SK-N-MC (cell line): ENCODE data around the gene DPM2.

Source experiments
- DNase-seq: peaks from one replicate; pipeline ENCODE4 v3.0.0-alpha.2; 2011; ENCODE audit warnings: low read depth, low spot score
- H3K27ac ChIP-seq: fragments of 200-600 bp; sonication (generic); 2 replicates; pipeline ENCODE4 v1.5.1; 2016; ENCODE audit warnings: mixed run types
- H3K36me3 ChIP-seq: fragments of 200-600 bp; sonication (generic); 2 replicates; pipeline ENCODE4 v1.6.1; 2017; ENCODE audit warnings: antibody characterized with exemption, low read length, mixed read lengths; ENCODE audit not compliant: insufficient read depth
- H3K4me3 ChIP-seq: fragments of 200-600 bp; sonication (generic); 2 replicates; pipeline ENCODE4 v1.5.1; 2016
- H3K9ac ChIP-seq: fragments of 200-600 bp; sonication (generic); 2 replicates; pipeline ENCODE4 v1.8.0; 2017; ENCODE audit warnings: mixed run types, mixed read lengths; ENCODE audit not compliant: insufficient read length
- H3K9me3 ChIP-seq: fragments of 200-600 bp; sonication (generic); 2 replicates; pipeline ENCODE4 v1.6.1; 2017; ENCODE audit warnings: low read depth, mild to moderate bottlenecking, antibody characterized with exemption, low read length, moderate library complexity, mixed read lengths
- EZH2 ChIP-seq: fragments of 200-600 bp; sonication (generic); IDR thresholded peaks from one replicate; pipeline ENCODE4 v1.6.1; 2017; ENCODE audit warnings: antibody characterized with exemption
- FOXP2 ChIP-seq: optimal IDR thresholded peaks from 2 replicates; pipeline ENCODE3; 2011; ENCODE audit warnings: mild to moderate bottlenecking, moderate library complexity; ENCODE audit not compliant: insufficient read depth; ENCODE audit errors: extremely low read length, control extremely low read depth
- POLR2AphosphoS5 ChIP-seq: IDR thresholded peaks from 2 replicates; pipeline ENCODE4 v1.6.1; 2012; ENCODE audit warnings: mild to moderate bottlenecking, low read depth, low read length, borderline replicate concordance

The DPM2 gene

DNA sequence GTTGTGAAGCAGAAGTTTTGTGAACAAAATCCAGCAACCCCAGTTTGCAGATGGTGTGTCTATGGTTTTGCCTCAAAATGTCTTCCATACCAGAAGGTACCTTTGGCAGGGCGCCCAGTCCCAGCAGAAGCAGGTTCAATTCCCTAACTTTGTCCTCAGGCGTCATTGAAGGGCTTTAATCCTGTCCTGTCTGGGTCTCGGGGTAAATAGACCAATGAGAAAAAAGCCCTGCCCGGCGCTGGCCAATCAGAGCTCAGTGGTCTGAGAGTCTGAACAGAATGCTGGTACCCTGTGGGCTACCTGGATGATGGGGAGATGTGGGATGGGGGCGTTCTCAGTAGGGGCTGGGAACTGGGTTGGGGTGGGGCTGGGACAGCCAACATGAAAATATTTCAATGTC, 14.6 kb downstream of the DPM2 start:
- no peak for DNase-seq
- Histone ChIP-seq H3K36me3 (no peaks in the 10 kb centered on the region), H3K27ac (no peak overlapping the region), H3K9ac (no peak overlapping the region), H3K4me3 (no peak overlapping the region), H3K9me3 (no peaks in the 10 kb centered on the region)
- TF ChIP-seq EZH2: no peak
- no peak for TF ChIP-seq POLR2AphosphoS5
- no peak for TF ChIP-seq FOXP2

GRCh38 chr9:127921557-127922120, 16.0 kb downstream of the DPM2 start:
- H3K36me3 ChIP-seq: no peaks in the 10 kb centered on the region
- H3K27ac ChIP-seq: no peak overlapping the region
- no peaks in the 10 kb centered on the region for H3K9me3 ChIP-seq
- peak overlapping the region; percentile 55 for H3K4me3 ChIP-seq
- no peak for TF ChIP-seq EZH2
- no peak for TF ChIP-seq FOXP2
- TF ChIP-seq POLR2AphosphoS5: no peak
- no peak overlapping the region for H3K9ac ChIP-seq
- no peak for DNase-seq

- Histone ChIP-seq H3K27ac (no peak overlapping the region), H3K36me3 (no peaks in the 10 kb centered on the region), H3K9me3 (no peaks in the 10 kb centered on the region), H3K9ac (no peak overlapping the region), H3K4me3 (no peak overlapping the region)
- TF ChIP-seq POLR2AphosphoS5 (no peak), FOXP2 (no peak), EZH2 (no peak)
- no peak for DNase-seq
These were observed 16.9 kb downstream of the DPM2 start for GRCh38 chr9:127920794-127921193.

DNA sequence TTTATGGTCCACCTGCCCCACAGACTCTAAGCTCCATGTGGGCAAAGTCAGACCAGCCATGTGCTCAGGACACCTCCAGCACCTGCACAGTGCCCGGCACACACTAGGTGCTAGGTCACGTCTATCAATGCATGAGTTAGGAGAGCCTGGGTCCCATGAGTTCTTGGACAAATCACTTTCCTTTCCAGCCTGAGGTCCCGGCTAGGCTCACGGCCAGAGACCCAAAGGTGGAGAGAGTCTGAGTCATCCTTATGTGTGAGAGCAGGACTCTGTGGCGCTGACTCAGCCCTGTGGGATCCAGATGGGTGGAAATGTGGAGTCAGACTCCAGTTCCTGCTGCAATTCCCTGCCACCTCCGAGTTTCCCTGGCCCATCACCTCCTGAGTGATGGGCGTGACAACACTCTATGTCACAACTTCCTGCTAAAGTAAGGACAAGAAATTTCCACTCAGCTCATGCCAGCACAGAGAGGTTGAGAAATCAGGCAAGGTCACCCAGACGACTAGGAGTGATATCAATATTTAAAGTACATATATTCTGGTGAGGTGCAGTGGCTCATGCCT, 18.3 kb downstream of the DPM2 start:
- TF ChIP-seq POLR2AphosphoS5: no peak
- TF ChIP-seq EZH2: no peak
- no peak for TF ChIP-seq FOXP2
- H3K9me3 ChIP-seq: no peaks in the 10 kb centered on the region
- H3K27ac ChIP-seq: no peak overlapping the region
- H3K9ac ChIP-seq: no peak overlapping the region
- no peak for DNase-seq
- H3K4me3 ChIP-seq: no peak overlapping the region
- no peaks in the 10 kb centered on the region for H3K36me3 ChIP-seq

DNA sequence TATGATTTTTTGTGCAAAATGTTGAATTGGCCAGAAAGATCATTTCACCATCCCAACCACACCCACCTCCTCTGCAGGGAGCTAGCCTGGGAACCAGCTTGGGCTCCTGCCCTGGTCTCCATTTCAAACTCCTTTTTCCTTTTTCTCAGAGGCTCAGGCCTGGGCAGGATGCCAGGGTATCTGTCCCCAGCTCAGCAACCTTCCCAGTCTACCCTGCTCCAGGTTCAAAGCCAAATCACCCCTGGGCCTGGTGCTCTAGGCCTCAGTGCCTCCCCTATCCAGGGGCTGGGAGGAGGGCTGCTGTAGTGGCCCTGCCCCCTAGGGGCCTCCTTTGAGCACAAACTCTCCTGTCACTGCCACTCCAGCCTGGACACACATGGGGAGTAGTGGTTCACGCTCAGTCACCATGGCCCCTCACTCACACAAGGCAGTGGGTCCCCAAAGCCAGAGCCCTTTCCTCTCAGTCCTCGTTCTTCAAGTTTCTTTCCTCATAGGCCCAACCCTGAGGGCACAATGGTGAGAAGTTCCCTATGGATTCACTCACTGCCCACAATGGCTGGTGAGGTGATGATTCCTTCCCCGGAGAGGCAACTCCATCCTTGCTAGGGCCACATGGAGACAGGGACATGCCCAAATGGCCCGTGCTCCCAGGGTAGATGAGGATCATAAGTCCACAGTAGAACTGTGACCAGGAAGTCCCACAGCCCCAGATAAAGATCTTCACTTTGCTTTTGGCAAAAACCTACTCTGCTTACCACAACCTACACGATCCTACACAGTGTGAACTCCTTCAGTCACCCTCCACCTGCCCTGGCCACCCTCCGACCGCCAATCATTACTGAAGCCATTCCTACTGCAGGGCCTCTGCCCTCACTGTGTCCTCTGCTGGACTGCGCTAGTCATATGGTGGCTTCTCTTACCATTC, 19.2 kb downstream of the DPM2 start:
- no peak overlapping the region for H3K27ac ChIP-seq
- no peaks in the 10 kb centered on the region for H3K36me3 ChIP-seq
- H3K4me3 ChIP-seq: no peak overlapping the region
- DNase-seq: no peak
- TF ChIP-seq EZH2: no peak
- H3K9me3 ChIP-seq: no peaks in the 10 kb centered on the region
- H3K9ac ChIP-seq: no peak overlapping the region

GRCh38 chr9:127917603-127918002, 20.1 kb downstream of the DPM2 start:
- no peak overlapping the region for H3K9ac ChIP-seq
- H3K36me3 ChIP-seq: no peaks in the 10 kb centered on the region
- no peak for TF ChIP-seq FOXP2
- no peak for TF ChIP-seq EZH2
- TF ChIP-seq POLR2AphosphoS5: no peak
- DNase-seq: no peak
- H3K4me3 ChIP-seq: peak overlapping the region; percentile 75
- H3K9me3 ChIP-seq: no peaks in the 10 kb centered on the region
- H3K27ac ChIP-seq: no peak overlapping the region

- Histone ChIP-seq H3K4me3 (peak within 1 kb of the TSS; percentile 75), H3K36me3 (no peaks in the 10 kb centered on the region), H3K9ac (no peak within 1 kb of the TSS), H3K27ac (no peak within 1 kb of the TSS), H3K9me3 (no peaks in the 10 kb centered on the region)
- TF ChIP-seq POLR2AphosphoS5 (no peak; the same call in 1 of the 2 replicates), EZH2 (no peak), FOXP2 (no peak)
- no peak for DNase-seq
These were observed 20.7 kb downstream of the DPM2 start, which contains the start of gene ST6GALNAC4 for GRCh38 chr9:127916720-127917581. Gene ST6GALNAC4 (minus strand): TSS chr9:127917041. CDS start chr9:127916419, 622 bp downstream.
